GM12878 (cell line): ENCODE results near the gene PPHLN1. TPM values are rescaled to one million over a fixed set of nuclear protein-coding genes. Genes with fewer than 3 reads are reported as not detected.

Experiments used
- ATAC-seq: fragments of 200-7000 bp; cut with Tn5 transposase; 3 replicates; pipeline ENCODE4 v1.9.1; 2020; ENCODE audit warnings: mild to moderate bottlenecking, moderate library complexity
- BruUV-seq: library from RNA; stranded (reverse); fragments of 400-500 nt; replicated peaks from 2 replicates; lab custom pipeline; 2021; lab: Mats Ljungman, UMichigan
- CTCF ChIA-PET: fragments of 300-600 bp; sonication (Branson Sonifier 250); formaldehyde crosslinking; extraction: SDS; loops from one replicate; lab custom pipeline; 2021; ENCODE audit warnings: inconsistent platforms; lab: Yijun Ruan, JAX
- POLR2A ChIA-PET: fragments of 350-600 bp; formaldehyde crosslinking; extraction: SDS; loops from one replicate; lab custom pipeline; 2021; ENCODE audit warnings: inconsistent platforms; lab: Charles Lee
- RAD21 ChIA-PET: fragments of 300-600 bp; sonication (Branson Sonifier 250); formaldehyde crosslinking; loops from one replicate; lab custom pipeline; 2023; ENCODE audit warnings: antibody characterized with exemption; ENCODE audit not compliant: unreplicated experiment; lab: Charles Lee
- SMC1A ChIA-PET: fragments of 300-600 bp; sonication (Branson Sonifier 250); formaldehyde crosslinking; loops from one replicate; lab custom pipeline; 2023; ENCODE audit not compliant: unreplicated experiment, uncharacterized antibody; lab: Charles Lee
- DNase-seq: peaks from one replicate; pipeline ENCODE4 v3.0.0-alpha.2; 2011; ENCODE audit warnings: low read depth, low spot score
- FAIRE-seq: peaks from 3 replicates; lab custom pipeline; 2011; peaks lifted over from hg19 to GRCh38; lab: Jason Lieb, UNC
- H2AFZ ChIP-seq: 2 replicates; pipeline ENCODE4 v1.6.0; 2011; ENCODE audit warnings: low read depth, low read length, control low read depth; ENCODE audit not compliant: control insufficient read depth
- H3K27ac ChIP-seq: 2 replicates; pipeline ENCODE4 v1.5.1; 2011; ENCODE audit warnings: control low read depth; ENCODE audit not compliant: control insufficient read depth, insufficient read depth
- H3K27me3 ChIP-seq, 2 experiments: replicated peaks in 1 of 2; 2 replicates each; pipeline versions ENCODE4 v1.6.0 to v1.6.1; 2011; ENCODE audit warnings: low read length in 1 of 2; ENCODE audit not compliant: control insufficient read depth in 2 of 2, insufficient read depth in 2 of 2
- H3K36me3 ChIP-seq, 2 experiments: 2 replicates each; pipeline ENCODE4 v1.5.1; 2011; ENCODE audit warnings: low read length in 1 of 2; ENCODE audit not compliant: control insufficient read depth in 2 of 2, insufficient read depth in 2 of 2
- H3K4me1 ChIP-seq: 2 replicates; pipeline ENCODE4 v1.6.1; 2011; ENCODE audit warnings: mild to moderate bottlenecking, low read length, moderate library complexity, mixed read lengths; ENCODE audit not compliant: control insufficient read depth, insufficient read depth
- H3K4me2 ChIP-seq: 2 replicates; pipeline ENCODE4 v1.6.0; 2011; ENCODE audit warnings: control low read depth; ENCODE audit not compliant: control insufficient read depth, insufficient read depth
- H3K4me3 ChIP-seq: fragments of 200-600 bp; sonication (generic); 2 replicates; pipeline ENCODE4 v1.5.1; 2016
- H3K79me2 ChIP-seq: 2 replicates; pipeline ENCODE4 v1.6.0; 2011; ENCODE audit warnings: low read length; ENCODE audit not compliant: control insufficient read depth, insufficient read depth
- H3K9ac ChIP-seq: 2 replicates; pipeline ENCODE4 v1.8.0; 2011; ENCODE audit warnings: low read length, control low read depth, mixed read lengths; ENCODE audit not compliant: control insufficient read depth, insufficient read depth
- H3K9me3 ChIP-seq: replicated peaks from 3 replicates; pipeline ENCODE4 v1.5.1; 2011; ENCODE audit warnings: mild to moderate bottlenecking, low read length; ENCODE audit not compliant: control insufficient read depth, insufficient read depth
- H4K20me1 ChIP-seq: 2 replicates; pipeline ENCODE4 v1.6.0; 2011; ENCODE audit not compliant: control insufficient read depth, insufficient read depth
- IRF4 ChIP-seq: IDR thresholded peaks from 2 replicates; pipeline ENCODE4 v1.6.1; 2011; ENCODE audit warnings: low read depth, low read length
- MLLT1 ChIP-seq: fragments of 450-650 bp; IDR thresholded peaks from 2 replicates; pipeline ENCODE4 v1.6.1; 2016; ENCODE audit warnings: mild to moderate bottlenecking
- WGBS: methylation state at CpG from one replicate; pipeline ENCODE4 v1.1.6; 2016; ENCODE audit warnings: low lambda C conversion rate; ENCODE audit not compliant: insufficient replicate concordance, insufficient coverage; ENCODE audit errors: missing lambda C conversion rate; 5-methylcytosine and 5-hydroxymethylcytosine counted together
- in situ Hi-C: fragments of 300-500 bp; cut with MboI; formaldehyde crosslinking; loops from 9 replicates; pipeline ENCODE4 v1.14.3; 2018; ENCODE audit warnings: mixed read lengths
- intact Hi-C: fragments of 100-400 bp; cut with micrococcal nuclease; formaldehyde crosslinking; loops from one replicate; pipeline ENCODE4 v1.14.2; 2022; ENCODE audit not compliant: unreplicated experiment
- polyA plus RNA-seq, 11 experiments: library from polyadenylated mRNA; depleted of rRNA in 4 of 11; unstranded in 6 of 11; stranded (reverse) in 5 of 11; fragments of >200 nt; fragmentation: Nextera tagmentation in 4 of 11; fragmentation: Illumina TruSeq in 1 of 11; extraction: Ambion mirVana in 4 of 11; extraction: Trizol in 1 of 11; gene quantifications; 1 replicate in 1 of 11; 2 replicates in 10 of 11; pipeline versions ENCODE4 v1.2.1 to v1.2.3, GENCODE V29; 2011 to 2016; ENCODE audit warnings: inconsistent platforms in 2 of 11, missing spikeins in 2 of 11, low read depth in 1 of 11
- total RNA-seq, 4 experiments: library from RNA; depleted of rRNA in 3 of 4; stranded (reverse); fragments of >200 nt in 3 of 4; fragmentation: Illumina TruSeq in 1 of 4; extraction: Trizol in 1 of 4; gene quantifications; 2 replicates each; pipeline versions ENCODE4 v1.2.1 to v1.2.3, GENCODE V29; 2013 to 2021

PPHLN1 gene
- total and polyA plus RNA-seq, 10 of the 15 experiments (the other 5 are each of a cell fraction or from before 2014, with no cell fraction given) = 73.6 to 117 (median 92.1) TPM

DNA sequence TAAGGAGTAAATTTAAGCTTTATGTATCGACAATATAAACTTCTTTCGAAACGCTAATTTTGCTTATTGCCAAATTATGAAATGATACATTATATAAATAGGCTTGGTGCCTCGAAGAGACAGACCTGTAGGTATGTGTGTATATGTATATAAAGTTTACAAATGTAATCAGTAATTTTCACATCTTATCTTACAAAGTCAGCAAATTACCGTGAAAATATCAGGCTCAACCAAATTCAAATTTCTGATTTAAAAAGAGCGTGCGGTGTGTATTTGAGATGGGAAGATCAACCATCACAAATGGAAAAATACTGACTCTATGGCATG is 678 bp upstream of the PPHLN1 start:
- RAD21 ChIA-PET = interaction anchor here (1.5 to 2.8 kb wide), 2 partner anchors 26 to 44 kb away, joined by 3 to 9 read pairs; no protein-coding TSS in a partner anchor
- DNase-seq (no peak), ATAC-seq (no peak), FAIRE-seq (no peak)
- 58% methylated on average over 7 of the region's 7 CpGs for WGBS
- Histone ChIP-seq H2AFZ (peak overlapping the region; percentile 93), H3K4me2 (peak overlapping the region; percentile 61), H3K9me3 (no peaks in the 10 kb centered on the region), H3K36me3 (no peaks in the 10 kb centered on the region), H3K9ac (peak overlapping the region; percentile 93), H3K79me2 (peaks cover 52% of the 10 kb centered on the region), H3K27me3 (no peaks in the 10 kb centered on the region), H3K27ac (peak overlapping the region; percentile 84), H3K4me1 (peaks cover 7% of the 10 kb centered on the region), H3K4me3 (peak overlapping the region; percentile 97), H4K20me1 (no peaks in the 10 kb centered on the region)
- intact Hi-C loops (loop anchor here (5.0 kb wide), 1 partner anchor 183 kb away; the partner anchor contains the start of gene GXYLT1), in situ Hi-C loops (loop anchor here (5.0 kb wide), 1 partner anchor 193 kb away; no protein-coding TSS in a partner anchor)
- POLR2A ChIA-PET = interaction anchor here (1.9 kb wide), 1 partner anchor 180 kb away, joined by 8 read pairs; the partner anchor contains the start of gene GXYLT1
- CTCF ChIA-PET = no interaction called here
- SMC1A ChIA-PET = interaction anchor here (0.6 to 0.9 kb wide), 3 partner anchors 182 to 797 kb away, joined by 3 read pairs; no protein-coding TSS in a partner anchor
- no TSS peak for BruUV-seq
- TF ChIP-seq MLLT1 = peak; percentile 27; the same call in 1 of the 2 replicates
- no peak for TF ChIP-seq IRF4
